Measurements from ENCODE around the gene CXCL11.

- TF ChIP-seq, protein P1, sequence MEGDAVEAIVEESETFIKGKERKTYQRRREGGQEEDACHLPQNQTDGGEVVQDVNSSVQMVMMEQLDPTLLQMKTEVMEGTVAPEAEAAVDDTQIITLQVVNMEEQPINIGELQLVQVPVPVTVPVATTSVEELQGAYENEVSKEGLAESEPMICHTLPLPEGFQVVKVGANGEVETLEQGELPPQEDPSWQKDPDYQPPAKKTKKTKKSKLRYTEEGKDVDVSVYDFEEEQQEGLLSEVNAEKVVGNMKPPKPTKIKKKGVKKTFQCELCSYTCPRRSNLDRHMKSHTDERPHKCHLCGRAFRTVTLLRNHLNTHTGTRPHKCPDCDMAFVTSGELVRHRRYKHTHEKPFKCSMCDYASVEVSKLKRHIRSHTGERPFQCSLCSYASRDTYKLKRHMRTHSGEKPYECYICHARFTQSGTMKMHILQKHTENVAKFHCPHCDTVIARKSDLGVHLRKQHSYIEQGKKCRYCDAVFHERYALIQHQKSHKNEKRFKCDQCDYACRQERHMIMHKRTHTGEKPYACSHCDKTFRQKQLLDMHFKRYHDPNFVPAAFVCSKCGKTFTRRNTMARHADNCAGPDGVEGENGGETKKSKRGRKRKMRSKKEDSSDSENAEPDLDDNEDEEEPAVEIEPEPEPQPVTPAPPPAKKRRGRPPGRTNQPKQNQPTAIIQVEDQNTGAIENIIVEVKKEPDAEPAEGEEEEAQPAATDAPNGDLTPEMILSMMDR (conservative IDR thresholded peaks at IDR 0.05; ENCODE audit: low read length) = no peak
- TF ChIP-seq EZH2phosphoT487 (IDR thresholded peaks at IDR 0.05; ENCODE audit: borderline replicate concordance) = no peak
These were observed 23.9 kb upstream of the CXCL11 start for GRCh38 chr4:76059750-76060149.

Data from Loucy (cell line).